ENCODE results near the gene TSGA10IP.
A peak's percentile ranks its signal among the peaks of the same experiment; 100 is the strongest.

Gene TSGA10IP

GRCh38 chr11:65962141-65962564, 16.9 kb downstream of the TSGA10IP start:
- H3K4me1 ChIP-seq (ENCODE audit: insufficient read depth, low read length): peaks cover 32% of the 10 kb centered on the region
- ATAC-seq (ENCODE audit: insufficient read depth, low read depth): no peak
- H3K9me3 ChIP-seq (ENCODE audit: insufficient read depth, low read length, severe bottlenecking): no peaks in the 10 kb centered on the region
- H3K27ac ChIP-seq (ENCODE audit: low read length): peak overlapping the region; percentile 62
- H3K4me3 ChIP-seq (ENCODE audit: low read depth in 1 of 2, low read length in 2 of 2): peak overlapping the region; percentile 79 to 100
- peak overlapping the region; percentile 84 for H3K4me2 ChIP-seq (ENCODE audit: insufficient read depth, low read length)
- no peak overlapping the region for H2AFZ ChIP-seq (ENCODE audit: low read depth, low read length)
- peak overlapping the region; percentile 100 for H3K9ac ChIP-seq (ENCODE audit: low read depth, low read length)
- no peaks in the 10 kb centered on the region for H3K27me3 ChIP-seq (ENCODE audit: insufficient read depth, low read length, poor library complexity)
- H3K79me2 ChIP-seq (ENCODE audit: insufficient read depth, low read length): peaks cover 59% of the 10 kb centered on the region
- no peak for DNase-seq
- peaks cover 41% of the 10 kb centered on the region for H3K36me3 ChIP-seq (ENCODE audit: insufficient read depth, low read length)
- no peak for TF ChIP-seq EZH2 (IDR thresholded peaks at IDR 0.05; ENCODE audit: borderline replicate concordance, low read depth, low read length, severe bottlenecking)
- TF ChIP-seq CTCF (IDR thresholded peaks at IDR 0.05; ENCODE audit: borderline replicate concordance, extremely low read depth, low read length, poor library complexity, severe bottlenecking): no peak
- peaks cover 41% of the 10 kb centered on the region for H4K20me1 ChIP-seq (ENCODE audit: insufficient read depth, low read length)

- Histone ChIP-seq H3K36me3 (ENCODE audit: insufficient read depth, low read length) (peaks cover 69% of the 10 kb centered on the region), H3K4me3 (ENCODE audit: low read depth in 1 of 2, low read length in 2 of 2) (no peak overlapping the region), H2AFZ (ENCODE audit: low read depth, low read length) (no peak overlapping the region), H3K4me1 (ENCODE audit: insufficient read depth, low read length) (peaks cover 32% of the 10 kb centered on the region), H3K79me2 (ENCODE audit: insufficient read depth, low read length) (peaks cover 62% of the 10 kb centered on the region), H3K9ac (ENCODE audit: low read depth, low read length) (no peak overlapping the region), H4K20me1 (ENCODE audit: insufficient read depth, low read length) (peaks cover 48% of the 10 kb centered on the region), H3K9me3 (ENCODE audit: insufficient read depth, low read length, severe bottlenecking) (no peaks in the 10 kb centered on the region), H3K27me3 (ENCODE audit: insufficient read depth, low read length, poor library complexity) (no peaks in the 10 kb centered on the region), H3K27ac (ENCODE audit: low read length) (no peak overlapping the region), H3K4me2 (ENCODE audit: insufficient read depth, low read length) (no peak overlapping the region)
- no peak for ATAC-seq (ENCODE audit: insufficient read depth, low read depth)
- DNase-seq: no peak
- TF ChIP-seq EZH2 (IDR thresholded peaks at IDR 0.05; ENCODE audit: borderline replicate concordance, low read depth, low read length, severe bottlenecking) (no peak), CTCF (IDR thresholded peaks at IDR 0.05; ENCODE audit: borderline replicate concordance, extremely low read depth, low read length, poor library complexity, severe bottlenecking) (no peak)
Measured at GRCh38 chr11:65964906-65965305, 19.6 kb downstream of the TSGA10IP start.

- DNase-seq (no peak), ATAC-seq (ENCODE audit: insufficient read depth, low read depth) (no peak)
- Histone ChIP-seq H3K9ac (ENCODE audit: low read depth, low read length) (no peak overlapping the region), H3K4me2 (ENCODE audit: insufficient read depth, low read length) (no peak overlapping the region), H4K20me1 (ENCODE audit: insufficient read depth, low read length) (peaks cover 51% of the 10 kb centered on the region), H3K4me1 (ENCODE audit: insufficient read depth, low read length) (peaks cover 24% of the 10 kb centered on the region), H3K27ac (ENCODE audit: low read length) (no peak overlapping the region), H2AFZ (ENCODE audit: low read depth, low read length) (no peak overlapping the region), H3K79me2 (ENCODE audit: insufficient read depth, low read length) (peaks cover 58% of the 10 kb centered on the region), H3K4me3 (ENCODE audit: low read depth in 1 of 2, low read length in 2 of 2) (no peak overlapping the region), H3K27me3 (ENCODE audit: insufficient read depth, low read length, poor library complexity) (no peaks in the 10 kb centered on the region), H3K9me3 (ENCODE audit: insufficient read depth, low read length, severe bottlenecking) (no peaks in the 10 kb centered on the region), H3K36me3 (ENCODE audit: insufficient read depth, low read length) (peaks cover 76% of the 10 kb centered on the region)
- TF ChIP-seq CTCF (IDR thresholded peaks at IDR 0.05; ENCODE audit: borderline replicate concordance, extremely low read depth, low read length, poor library complexity, severe bottlenecking) (no peak), EZH2 (IDR thresholded peaks at IDR 0.05; ENCODE audit: borderline replicate concordance, low read depth, low read length, severe bottlenecking) (no peak)
Measured at GRCh38 chr11:65965986-65966762, 20.9 kb downstream of the TSGA10IP start.

Measured in DND-41 (cell line).